Endothelial cell of hepatic sinusoid (primary cell): ENCODE results near the gene SERPINA1.

Source experiments
- in situ Hi-C: cut with HindIII; loops from 2 replicates; pipeline ENCODE4 v1.10.0; 2017; ENCODE audit warnings: low sequenced_read_pairs

The SERPINA1 gene

DNA sequence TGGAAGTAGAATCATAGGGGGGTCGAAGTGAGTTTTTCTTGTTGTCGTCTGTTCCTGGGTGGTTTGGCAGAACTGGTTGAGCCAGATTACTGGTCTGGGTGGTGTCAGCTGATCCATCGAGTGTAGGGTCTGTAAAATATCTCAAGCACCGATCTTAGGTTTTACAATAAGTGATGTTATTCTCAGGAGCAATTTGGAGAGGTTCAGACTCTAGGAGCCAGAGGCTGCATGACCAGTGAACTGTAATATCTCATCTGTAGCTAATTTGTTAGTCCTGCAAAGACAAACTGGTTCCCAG is 9.7 kb upstream of the SERPINA1 start:
- in situ Hi-C loops = no loop called here

DNA sequence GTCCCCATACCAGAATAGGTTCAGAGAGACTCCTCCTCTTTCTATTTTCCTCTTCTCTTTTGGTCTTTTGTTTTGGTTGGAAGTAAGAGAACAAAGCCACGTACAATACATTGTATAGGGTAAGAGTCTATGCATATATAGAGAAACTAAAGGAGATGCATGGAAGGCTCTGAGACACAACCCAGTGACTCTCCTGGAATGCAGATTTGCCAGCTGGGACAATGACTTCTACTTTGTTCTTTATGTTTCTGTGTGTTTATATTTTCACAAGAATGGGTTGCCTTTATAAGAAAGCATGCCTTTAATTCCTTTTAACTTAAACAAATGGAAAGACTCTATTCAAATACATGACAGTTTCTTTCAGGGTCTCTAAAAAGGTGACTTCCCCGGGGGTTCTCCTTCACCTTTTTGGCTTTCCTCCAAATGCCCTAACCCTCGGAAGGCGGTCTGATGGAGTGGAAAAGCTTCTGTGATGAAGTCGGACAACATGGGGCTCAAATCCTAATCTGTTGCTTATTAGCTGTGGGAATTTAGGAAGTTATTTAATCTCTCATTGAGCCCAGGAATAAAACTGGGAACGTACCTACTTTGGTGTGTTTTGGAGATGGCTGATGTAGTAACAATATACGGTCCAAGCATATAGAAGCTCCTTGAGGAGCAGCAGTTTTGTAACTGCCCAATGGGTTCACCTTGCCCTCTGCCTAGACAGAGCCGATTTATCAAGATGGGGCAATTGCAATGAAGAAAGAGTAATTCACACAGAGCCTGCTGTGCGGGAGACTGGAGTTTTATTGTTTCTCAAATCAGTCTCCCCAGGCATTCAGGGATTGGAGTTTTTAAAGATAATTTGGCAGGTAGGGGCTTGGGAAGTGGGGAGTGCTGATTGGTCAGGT is 9.1 kb upstream of the SERPINA1 start:
- in situ Hi-C loops = no loop called here

DNA sequence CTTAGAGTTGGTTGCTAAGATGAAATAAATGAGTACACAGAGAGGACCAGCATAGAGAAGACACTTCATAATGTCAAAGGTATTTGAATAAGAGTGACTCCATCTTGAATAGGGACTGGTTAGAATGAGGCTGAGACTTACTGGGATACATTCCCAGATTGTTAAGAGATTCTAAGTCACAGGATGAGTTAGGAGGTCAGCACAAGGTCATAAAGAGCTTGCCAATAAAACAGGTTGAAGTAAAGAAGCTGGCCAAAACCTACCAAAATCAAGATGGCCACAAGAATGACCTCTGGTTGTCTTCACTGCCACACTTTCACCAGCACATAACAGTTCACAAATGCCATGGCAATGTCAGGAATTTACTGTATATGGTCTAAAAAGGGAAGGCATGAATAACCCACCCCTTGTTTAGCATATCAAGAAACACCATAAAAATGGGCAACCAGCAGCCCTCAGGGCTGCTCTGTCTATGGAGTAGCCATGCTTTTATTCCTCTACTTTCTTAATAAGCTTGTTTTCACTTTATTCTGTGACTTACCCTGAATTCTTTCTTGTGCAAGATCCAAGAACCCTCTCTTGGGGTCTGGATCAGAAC is 8.3 kb upstream of the SERPINA1 start:
- in situ Hi-C loops = no loop called here

DNA sequence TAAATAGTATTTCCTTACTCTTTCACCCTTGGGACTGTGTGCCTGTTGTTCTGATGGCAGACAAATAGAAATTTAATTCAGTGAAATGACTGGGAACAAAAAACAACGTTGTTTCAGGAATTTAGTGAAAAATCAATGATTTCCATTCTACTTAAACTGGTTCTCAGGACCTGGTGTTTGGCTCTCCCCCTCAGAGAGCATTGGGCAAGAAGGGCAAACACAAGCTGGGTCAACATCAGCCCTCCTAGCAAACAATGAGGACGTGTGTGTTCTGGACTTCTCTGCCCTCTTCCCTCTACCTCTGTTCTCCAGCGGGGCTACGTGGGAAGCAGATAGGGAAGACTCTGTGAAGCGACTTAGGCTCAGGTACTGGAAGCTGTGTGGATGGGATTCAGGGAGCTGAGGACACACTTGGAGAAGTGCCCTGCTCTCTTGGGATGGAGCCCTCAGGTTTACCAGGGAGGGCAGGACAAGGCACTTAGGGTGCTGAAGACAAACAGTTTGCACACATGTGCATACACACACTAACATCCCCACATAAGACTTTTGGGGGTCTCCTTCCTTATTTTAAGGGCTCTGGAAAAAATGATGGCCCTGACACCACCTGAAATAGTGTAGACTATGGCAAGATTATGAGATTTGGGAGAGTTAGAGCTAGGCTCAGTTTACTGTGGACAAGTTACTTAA is 7.6 kb upstream of the SERPINA1 start:
- in situ Hi-C loops = no loop called here

GRCh38 chr14:94395282-94395887 is 7.0 kb upstream of the SERPINA1 start:
- in situ Hi-C loops = no loop called here

DNA sequence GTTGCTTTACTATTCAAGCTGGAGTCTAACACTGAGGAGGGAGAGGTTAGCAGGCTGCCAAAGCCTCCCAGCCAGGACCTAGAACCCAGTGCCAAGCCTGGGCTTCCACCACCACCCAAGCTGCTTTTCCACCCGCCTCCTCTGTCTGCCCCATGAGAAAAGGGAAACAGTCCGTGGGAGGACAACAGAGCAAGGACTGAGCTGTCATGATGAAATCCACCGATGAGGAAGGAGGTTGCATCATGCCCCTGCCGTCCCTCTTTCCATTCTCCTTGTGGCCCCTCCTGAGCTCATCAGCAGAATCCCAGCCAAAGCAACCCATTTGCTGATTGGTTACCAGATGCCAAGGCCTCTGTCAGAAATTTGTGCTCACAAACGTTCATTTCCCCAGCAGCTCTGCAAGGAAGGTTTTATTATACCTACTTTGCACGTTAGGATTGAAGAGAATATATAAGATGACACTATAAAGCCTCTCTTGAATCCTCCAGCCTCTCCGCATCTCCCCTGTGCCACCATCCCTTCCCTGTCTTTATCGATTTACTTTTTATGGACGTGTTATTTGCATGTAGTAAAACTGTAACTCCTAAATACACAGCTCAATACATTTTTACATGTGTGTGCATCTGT is 6.3 kb upstream of the SERPINA1 start:
- in situ Hi-C loops = no loop called here

- in situ Hi-C loops = no loop called here
Measured at GRCh38 chr14:94394025-94394493, 5.7 kb upstream of the SERPINA1 start.

GRCh38 chr14:94393474-94393873 is 5.1 kb upstream of the SERPINA1 start:
- in situ Hi-C loops = no loop called here

GRCh38 chr14:94392510-94392935 is 4.1 kb upstream of the SERPINA1 start:
- in situ Hi-C loops = no loop called here

GRCh38 chr14:94391281-94391975 is 3.0 kb upstream of the SERPINA1 start:
- in situ Hi-C loops = no loop called here

DNA sequence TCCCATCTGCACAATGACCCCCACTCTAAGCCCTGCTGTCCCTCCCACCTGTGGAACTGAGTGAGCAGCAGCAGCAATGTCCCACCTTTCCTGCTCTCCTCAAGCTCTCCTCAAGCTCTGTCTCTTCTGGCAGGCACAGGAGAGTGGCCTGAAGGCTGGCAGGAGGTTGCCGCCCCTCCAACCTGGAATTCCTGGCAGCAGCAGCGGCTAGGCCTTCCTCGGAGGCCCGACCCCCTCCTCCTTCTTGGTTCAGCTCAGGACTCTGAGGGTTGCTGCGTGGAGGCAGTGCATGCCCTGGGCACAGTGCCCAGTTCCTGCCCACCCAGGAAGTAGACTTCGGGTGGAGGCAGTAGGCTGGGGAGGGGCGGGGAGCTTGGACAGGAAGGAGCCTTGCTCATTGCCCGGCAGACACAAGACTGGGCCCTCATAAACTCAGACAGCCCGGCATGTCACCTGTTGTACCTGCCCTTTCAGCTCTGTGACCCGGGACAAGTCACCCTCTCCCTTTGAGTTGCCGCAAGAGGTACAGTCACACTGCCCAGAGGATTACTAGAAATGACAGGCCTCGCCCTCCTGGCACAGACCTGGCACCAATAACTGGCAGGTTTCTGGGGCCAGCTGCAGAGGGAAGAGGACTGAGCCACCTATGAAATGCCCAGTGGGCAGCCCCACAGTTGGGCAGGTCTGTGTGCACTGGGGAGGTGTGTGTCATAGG is 2.1 kb upstream of the SERPINA1 start:
- in situ Hi-C loops = no loop called here

DNA sequence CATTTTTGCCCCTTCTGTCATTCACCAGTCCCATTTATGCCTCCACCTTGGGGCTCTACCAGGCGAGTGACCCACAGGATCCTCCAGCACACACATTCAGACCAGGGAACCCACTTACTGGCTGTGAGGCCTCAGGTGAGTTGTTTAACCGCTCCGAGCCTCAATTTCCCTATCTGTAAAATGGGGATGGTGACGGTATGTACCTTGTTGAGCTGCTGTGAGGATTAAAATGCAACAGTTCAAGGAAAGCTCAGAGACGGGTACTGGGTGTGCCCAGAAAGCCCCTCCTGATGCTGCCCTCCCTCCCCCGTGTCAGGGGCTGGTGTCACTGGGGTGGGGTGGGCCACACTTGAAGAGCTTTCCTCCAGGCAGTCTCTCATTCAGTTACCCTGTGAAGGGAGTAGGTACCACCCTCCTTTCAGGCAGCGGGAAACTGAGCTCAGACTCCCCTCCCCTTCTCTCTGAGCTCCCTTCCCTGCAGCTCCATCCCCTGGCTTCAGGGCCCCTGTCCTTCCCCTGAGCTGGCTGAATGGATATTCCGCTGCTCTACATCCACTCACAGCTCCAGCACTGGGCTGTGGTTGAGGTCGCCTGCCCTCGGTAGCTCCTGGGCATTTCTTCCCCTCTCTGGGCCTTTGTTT is 1.4 kb upstream of the SERPINA1 start:
- in situ Hi-C loops = no loop called here

DNA sequence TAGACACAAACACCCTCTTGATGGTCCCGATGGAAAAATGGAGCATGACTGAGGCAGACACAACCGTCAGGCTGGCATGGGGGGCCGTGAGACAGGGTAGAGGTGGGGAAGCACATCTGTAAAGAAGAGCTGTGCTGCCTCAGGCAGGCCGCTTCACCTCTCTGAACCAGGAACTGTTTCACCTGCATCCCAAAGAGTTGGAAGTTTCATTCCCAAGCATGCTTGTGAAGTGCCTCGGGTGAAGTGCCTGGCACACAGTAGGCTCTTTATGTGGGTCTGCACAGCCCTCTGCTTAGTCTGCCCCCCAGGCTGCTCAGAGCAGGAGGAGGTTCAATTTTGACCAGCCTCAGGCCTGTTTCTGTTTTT is 685 bp upstream of the SERPINA1 start:
- in situ Hi-C loops = no loop called here

DNA sequence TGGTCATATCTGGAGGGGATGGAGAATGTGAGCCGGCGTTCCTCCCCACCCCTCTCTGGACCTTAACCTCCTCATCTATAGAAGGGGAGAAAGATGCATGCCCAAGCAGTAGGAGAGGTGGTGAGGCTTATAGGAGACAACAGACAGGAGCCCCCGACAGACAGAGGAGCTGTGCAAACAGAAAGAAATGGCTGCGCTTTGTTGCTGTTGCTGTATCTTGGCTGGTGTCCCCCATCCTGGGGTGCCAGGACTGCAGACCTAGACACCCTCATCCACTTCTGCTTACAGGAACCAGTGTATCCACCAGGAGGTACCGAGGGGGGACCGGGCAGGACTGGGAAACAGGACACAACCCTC is 397 bp downstream of the SERPINA1 start:
- in situ Hi-C loops = no loop called here

- in situ Hi-C loops = no loop called here
Measured at GRCh38 chr14:94387051-94388026, 1.1 kb downstream of the SERPINA1 start.

DNA sequence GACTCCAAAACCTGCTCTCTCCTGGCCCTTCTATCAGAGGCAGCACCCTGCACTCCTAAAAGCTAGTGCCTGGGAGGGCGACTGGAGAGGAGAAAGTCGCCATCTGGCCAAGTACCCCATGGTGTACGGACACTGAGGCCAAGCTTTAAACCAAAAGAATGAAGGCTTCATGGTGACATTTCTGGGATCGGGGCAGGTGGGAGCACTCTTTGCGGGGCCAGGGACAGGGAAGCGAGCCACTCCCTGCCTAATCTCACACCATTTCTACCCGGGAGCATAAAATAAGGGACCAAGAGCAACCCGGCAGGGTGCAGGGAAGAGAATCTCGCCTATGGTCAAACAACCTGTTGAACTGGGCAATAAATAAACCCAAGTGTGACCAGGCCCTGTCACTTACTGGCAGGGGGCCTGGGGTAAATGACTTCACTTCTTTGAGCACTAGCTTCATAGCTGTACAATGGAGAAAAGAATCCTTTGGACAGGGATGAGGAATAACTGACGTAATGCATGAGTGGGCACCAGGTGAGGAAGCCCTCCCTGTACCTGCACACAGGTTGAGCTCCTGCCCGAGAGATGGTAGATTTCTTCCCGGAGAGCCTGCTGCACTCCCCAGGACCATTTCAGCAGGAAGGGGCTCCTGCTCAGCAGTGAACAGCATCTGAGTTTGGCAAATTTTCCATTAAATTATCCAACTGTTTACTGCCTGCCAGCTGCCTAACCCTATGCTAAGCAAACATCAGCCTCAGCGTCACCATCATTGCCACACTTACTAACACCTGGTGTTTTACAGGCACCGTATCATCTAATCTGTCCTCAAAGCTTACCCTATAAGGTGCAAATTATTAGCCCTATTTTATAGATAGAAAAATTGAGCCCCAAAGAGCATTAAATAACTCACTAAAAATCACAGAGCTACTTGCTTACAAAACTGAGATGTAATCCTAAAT is 2.0 kb downstream of the SERPINA1 start:
- in situ Hi-C loops = no loop called here

DNA sequence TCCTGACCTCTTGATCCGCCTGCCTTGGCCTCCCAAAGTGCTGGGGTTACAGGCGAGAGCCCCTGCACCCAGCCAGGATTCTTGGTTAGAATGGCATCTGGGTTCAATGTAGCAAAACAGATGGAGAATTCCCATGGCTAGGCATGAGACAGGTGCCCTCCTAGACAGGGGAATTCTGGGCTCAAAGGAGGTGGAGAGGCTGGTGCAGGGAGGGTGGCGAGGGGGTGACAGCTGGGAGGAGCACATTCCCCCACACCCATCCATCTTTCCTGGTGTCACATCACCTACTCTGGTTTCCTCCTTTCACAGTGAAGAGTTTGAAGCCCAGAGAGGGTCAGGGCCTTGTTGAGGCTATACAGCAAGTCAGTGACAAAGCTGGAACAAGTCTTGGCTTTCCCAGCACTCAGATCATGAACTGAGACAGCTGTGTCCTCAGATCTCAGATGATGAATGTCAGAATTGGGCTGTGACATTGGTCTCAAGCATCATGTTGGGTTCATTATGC is 2.8 kb downstream of the SERPINA1 start:
- in situ Hi-C loops = no loop called here
